Stimulated activated CD4-positive, alpha-beta T cell treated with anti-CD3 and anti-CD28 coated beads, Interleukin-4, amount 100 ng/mL, for 4 hours (primary cell): ENCODE results near the gene PRLH.

Source experiments
- DNase-seq, 2 experiments: peaks; one replicate each; pipeline ENCODE4 v3.0.0-alpha.2; 2020

The PRLH gene

DNA sequence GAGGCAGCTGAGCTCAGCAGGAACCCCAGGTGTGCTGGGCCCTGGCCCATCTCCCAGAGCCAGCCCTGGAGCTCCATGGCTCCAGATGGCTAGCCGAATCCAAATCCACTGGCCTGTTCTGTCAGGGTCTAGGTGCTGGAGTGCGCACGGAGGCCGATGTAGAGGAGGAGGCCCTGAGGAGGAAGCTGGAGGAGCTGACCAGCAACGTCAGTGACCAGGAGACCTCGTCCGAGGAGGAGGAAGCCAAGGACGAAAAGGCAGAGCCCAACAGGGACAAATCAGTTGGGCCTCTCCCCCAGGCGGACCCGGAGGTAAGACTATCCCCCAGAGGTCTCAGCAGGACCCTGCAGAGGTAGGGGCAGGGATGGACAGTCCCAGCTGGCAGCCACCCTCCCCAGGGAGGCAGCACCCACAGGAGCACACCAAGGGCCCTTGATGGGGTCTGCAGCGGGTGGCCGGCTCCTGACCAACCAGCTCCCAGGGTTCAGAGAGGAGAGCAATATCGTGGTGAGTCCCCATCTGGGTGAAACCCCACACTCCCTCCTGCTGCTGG is 26.1 kb upstream of the PRLH start:
- no peak for DNase-seq

DNA sequence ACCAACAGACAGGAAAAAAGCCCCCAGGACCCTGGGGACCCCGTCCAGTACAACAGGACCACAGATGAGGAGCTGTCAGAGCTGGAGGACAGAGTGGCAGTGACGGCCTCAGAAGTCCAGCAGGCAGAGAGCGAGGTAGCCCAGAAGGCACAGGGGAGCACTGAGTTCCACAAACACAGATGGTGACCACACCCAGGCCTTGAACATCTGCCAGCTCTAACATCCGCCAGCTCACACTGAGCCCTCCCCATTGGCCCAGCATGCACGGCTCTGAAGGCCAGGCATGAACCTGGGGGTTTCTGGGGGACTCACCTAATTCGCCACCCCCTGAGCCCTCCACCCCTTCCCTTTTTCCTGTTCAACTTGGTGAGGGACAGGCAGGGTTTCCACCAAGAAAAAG is 25.6 kb upstream of the PRLH start:
- no peak for DNase-seq

DNA sequence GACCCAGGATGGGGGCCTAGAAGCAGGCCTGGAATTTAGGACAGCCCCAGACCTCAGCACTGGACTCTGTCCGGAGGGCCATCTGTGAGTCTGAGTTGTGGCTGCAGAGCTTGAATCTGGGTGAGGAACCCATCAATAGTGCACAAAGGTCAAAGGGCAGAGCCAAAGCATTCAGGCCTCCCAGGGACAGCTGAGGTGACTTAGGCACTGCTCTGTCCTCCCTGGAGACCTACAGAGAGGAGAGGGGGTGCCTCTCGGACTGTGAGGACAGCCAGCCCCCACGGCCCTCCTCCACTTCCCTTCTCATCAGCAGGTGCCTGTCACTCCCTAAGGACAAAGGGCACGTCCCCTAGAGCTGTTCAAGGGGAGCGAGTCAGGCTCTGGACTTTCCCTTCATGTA is 25.1 kb upstream of the PRLH start:
- no peak for DNase-seq

DNA sequence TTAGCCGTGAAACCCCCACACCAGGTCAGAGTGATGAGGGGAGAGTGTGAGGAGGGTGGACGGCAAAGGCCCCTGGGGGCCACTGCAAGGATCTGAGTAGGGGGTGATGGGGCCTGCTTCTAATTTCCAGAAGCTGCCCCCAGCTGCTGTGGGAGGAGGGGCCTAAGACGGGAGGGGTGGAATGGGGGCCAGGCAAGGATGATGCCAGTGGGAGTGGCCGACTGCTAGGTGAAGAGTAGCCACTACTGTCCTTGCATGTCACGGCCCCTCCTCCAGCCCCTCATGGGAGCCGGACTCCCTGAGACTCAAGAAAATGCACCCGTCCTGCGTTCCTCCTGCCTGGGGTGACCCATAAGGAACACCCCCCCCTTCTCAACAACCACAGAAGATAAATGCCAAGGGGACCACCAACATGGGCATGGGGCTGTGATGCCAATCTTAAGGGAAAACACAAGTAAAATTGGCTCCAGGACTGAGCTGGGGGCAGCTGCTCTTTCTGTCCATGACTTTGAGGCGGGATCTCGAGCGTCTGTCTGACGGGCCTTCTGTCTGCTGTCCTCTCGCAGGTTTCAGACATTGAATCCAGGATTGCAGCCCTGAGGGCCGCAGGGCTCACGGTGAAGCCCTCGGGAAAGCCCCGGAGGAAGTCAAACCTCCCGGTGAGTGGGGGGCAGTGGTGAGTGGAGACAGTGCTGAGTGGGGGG is 24.2 kb upstream of the PRLH start:
- no peak for DNase-seq

DNA sequence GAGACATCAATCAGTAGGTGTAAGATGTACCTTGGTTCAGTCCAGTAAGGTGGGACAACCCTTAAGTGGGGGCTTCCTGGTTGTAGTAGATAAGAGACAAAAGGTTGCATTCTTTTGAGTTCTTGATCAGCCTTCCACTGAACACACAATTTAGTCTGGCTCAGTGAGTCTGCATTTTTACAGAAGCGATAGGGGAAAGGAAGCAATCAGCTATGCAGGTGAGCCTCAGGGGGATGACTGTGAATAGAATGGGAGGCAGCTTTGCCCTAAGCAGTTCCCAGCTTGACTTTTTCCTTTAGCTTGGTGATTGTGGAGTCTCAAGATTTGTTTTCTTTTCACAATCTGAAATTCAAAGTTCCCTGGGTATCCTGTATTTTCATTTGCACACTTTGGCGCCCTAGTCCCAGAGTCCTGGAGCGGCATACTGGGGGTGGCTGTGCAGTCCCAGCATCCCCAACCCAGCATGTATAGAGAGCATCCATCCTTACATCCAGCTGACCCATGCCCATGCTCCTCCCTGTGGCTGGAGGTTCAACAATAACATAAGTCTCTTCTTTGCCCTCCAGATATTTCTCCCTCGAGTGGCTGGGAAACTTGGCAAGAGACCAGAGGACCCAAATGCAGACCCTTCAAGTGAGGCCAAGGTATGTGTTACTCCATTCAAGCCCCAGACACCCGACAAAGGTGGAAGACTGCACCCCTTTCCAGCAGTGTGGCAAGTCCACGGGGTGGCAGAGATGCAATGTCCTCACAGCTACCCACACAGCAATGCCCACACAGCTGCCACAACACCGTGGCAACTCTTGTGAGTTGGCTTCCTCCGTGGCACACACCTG is 20.1 kb upstream of the PRLH start:
- no peak for DNase-seq

DNA sequence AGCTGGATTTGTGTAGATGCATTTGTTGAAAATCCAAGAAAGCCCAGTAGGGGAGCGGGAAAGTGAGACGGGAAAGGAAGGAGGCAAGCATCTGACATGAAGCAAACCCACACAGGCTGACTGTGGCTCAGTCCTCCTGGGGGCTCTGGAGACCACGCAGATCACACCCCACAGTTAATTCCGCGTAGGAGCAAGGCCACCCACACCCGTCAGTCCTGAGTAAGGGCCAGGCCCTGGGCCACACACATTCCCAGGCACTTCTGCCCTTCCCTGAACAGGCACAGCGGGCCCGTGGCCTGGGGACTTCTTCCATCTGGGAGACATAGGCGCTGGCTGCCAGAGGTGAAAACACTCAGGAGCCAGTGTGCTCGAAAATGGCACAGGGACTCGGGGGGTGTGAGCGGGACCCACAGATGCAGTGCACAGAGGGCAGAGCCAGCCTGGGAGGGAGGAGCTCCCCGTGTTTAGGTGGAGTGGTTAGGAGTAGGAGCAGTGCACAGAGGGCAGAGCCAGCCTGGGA is 19.4 kb upstream of the PRLH start:
- DNase-seq, result no peak

DNA sequence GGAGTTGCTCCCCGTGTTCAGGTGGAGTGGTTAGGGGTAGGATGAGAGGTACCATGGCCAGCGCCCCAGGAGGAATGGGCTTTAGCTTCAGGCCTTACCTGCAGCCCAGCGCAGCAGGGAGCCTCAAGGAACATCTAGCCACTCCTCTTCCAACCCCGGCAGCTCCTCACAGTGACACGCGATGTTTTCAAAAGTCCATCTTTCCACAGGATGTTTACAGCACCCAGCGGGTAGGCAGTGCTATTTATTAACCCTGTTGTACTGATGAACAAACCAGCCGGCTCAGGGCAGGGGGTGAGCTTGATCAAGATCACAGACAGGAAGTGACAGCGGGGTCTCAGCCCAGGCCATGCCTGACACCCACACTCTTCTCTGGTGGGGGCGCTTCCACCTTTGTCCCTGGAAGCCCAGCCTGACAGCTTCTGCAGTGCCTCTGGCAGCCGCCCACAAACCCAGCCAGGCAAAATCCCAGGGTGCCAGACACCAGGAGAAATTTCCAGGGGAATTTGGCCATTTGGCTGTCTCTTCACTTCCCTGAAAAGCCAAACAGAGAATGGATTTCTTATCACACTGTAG is 18.4 kb upstream of the PRLH start:
- no peak for DNase-seq

DNA sequence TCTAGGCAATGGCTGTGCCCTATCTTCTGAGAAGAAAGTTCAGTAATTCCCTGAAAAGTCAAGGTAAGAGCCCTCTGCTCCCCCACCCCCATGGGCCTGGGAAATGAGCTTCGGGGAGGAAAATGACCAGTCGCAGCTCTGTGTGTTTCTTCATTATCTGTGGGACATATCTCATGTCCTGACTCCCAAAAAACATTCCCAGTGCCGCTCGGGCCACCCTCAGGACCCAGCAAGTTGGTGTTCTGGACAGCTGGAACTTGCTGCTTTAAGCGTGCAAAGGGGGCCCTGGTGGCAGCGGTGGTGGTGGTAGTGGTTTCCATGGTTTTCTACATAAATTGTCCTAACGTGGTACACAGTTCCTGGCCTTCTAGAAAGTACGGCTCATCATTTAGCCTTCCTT is 17.2 kb upstream of the PRLH start:
- DNase-seq, result no peak

DNA sequence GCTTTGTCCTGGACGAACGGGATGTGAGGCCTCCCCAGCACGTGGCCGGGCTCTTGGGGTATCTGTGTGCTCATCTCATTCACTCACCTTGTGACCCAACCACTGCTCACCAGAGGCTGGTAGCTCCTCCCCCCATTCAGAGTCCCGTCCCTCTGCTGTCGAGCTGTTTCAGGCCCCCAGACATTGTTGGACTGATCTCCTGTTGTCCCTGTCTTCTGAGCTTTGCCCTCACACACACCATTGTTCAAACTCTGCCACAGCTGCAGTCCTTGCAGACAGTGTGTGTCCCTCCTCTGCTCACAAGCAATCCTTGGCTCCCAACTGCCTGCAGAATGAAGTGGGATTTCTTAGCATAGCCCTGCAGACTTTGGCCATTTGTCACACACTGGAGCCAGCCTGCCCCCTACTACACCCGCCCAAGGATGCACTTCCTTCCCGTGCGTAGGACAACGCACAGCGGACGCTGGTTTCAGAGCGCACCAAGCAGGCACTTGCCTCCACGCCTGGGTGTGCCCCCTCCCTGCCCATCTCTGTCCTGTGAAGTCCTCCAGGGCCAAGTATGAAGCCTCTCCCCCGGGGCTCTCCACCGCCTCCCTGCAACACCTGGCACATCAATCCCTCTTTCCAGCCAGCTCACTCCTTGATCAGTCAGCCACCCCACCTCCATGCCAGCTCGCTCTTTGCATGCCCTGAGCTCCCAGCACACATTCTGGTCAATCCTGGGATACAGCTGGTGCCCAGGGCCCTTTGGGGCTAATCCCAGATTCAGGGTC is 16.5 kb upstream of the PRLH start:
- no peak for DNase-seq

DNA sequence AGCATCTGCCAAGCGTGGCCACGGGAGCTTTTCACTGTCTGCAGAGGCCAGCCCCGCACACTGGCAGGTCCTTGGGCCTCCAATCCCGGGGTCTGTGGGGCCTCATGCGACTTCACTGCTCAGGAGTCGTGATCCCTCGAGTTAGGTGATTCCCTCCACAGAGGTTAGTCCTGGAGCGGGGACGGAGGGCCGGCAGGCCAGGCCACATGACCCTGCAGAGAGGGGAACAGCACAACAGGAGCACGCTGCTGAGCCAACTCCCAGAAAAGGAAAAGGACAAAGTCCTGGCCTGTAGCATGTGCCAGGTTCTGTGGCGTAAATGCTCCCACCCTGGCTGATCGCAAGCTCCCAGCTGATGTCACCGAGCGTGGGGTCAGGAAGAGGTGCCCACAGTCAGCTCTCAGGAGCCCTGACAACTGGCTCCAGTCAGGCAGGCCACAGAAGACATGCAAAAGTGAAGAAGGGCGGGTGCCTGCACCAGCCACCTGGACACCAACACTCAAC is 15.3 kb upstream of the PRLH start:
- DNase-seq, result no peak

DNA sequence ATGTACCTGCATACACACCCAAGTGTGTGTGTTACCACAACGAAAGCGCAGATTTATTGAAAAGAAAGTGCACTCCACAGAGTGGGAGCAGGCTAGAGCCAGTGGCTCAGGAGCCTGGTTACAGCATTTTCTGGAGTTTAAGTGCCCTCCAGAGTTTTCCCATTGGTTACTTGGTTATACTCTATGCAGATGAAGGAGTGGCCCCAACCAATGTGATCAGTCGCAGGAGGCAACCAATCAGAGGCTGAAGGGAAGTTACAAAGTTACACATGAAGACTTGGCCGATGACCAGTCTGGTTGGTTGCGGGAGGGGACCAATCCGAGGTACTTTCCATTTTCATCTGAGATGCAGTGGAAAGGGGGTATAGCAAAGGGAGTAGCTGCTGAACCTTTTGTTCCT is 13.5 kb upstream of the PRLH start:
- DNase-seq, result no peak

DNA sequence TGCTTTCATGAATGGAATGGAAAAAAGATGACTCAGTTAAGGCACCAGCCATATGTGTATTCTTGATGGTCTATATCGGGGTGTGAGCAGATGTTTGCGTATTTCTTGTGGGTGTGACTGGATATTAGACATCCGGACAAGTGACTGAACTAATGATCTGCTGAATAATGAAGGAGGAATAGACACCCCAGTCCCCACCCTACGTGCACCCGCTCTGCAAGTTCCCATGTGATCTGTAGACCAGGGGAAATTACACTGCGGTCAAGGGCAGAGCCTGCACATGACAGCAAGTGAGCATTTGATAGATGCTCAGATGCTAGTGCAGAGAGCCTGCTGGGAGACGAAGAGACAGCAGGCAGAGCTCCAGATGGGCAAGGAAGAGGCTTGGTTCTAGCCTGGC is 12.4 kb upstream of the PRLH start:
- no peak for DNase-seq

DNA sequence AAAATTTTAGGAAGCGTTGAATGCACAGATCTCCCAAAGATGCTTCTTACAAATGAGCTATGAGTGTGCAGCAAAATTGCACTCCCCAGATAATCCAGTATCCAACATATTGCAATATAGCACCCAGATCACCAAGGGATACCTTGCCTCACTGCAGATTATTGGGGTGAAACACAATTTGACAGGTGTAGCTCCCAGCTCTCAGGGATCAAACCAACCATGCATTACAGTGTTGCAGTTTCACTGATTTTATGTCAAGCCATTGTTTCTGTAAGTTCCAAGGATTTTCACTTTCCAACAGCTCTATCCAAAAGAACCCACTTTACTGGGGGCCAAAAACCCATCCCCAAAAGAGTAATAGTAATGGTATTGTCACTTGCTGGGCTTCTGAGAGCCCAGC is 10.8 kb upstream of the PRLH start:
- no peak for DNase-seq

DNA sequence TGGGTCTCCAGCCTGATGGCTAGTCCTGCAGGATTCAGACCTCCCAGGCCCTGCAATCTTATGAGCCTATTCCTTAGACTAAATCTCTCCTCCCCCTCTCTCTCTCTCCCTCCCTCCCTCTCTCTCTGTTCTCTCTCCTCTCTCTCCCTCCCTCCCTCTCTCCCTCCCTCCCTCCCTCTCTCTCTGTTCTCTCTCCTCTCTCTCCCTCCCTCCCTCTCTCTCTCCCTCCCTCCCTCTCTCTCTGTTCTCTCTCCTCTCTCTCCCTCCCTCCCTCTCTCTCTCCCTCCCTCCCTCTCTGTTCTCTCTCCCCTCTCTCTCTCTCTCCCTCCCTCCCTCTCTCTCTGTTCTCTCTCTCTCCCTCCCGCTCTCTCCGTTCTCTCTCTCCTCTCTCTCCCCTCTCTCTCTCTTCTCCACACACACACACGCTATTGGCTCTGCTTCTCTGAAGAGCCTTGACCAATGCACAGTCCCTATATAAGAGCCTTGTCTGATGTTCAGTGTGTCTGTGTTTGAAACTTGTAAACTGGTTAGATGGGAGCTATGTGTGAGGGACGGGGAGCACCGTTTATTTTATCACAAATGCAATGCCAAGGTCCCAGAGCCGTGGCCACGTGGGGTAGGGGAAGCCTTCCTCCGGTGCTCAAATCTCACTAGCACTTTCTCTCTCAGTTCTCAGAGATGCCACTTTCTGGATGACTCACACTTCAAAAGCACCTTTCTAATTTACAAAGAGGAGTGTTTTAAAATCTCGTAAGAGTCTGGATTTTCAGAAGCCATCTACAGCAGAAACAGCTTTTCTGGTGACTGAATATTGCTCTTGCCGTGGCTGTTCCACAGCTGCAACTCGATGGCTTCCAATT is 9.4 kb upstream of the PRLH start:
- peak; percentile 41 to 47 for DNase-seq

DNA sequence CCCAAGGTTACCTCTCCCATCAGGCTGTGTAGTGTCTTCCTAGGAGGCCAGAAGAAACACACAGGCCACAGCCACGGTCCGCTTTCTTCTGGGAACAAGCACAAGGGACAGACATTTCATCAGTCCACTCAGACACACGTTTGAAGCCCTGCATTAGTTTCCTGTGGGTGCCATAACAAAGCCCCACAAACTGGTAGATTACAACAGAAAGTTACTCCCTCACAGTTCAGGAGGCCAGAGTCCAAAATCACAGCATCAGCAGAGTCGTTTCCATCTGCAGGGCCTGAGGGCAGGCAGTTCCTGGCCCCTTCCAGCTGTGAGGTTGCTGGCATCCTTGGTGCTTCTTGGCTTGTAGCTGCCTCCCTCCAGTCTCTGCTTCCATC is 8.8 kb upstream of the PRLH start:
- no peak for DNase-seq

DNA sequence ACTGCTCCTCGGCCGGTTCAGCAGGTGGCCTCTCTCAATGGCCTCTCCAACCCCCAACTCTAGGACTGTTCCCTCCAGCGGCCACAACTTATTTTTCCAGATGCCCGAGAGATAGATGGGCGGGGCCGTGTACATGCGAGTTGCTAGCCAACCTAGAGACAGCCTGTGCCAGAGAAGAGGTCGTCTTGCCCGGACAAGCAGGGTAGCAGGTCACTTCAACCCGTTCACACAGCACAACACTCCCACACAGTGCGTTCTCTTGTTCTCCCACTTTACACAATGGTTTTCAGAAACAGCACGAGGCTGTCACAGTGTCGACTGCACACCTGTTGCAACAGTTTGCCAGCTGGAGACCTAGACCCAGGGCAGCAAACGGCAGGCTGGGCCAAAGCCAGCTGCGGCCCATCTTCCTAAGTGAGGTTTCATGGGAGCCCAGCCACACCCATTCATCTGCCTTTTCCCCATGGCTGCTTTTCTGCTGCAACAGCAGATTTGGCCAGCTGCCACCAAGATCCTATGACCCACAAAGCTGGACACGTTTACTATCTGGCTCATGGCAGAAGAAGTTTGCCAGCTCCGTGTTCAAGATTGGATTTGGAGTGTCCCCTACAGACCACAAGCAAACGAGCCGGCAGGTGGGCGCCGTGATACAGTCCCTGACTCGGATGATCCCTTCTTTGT is 7.3 kb upstream of the PRLH start:
- no peak for DNase-seq

DNA sequence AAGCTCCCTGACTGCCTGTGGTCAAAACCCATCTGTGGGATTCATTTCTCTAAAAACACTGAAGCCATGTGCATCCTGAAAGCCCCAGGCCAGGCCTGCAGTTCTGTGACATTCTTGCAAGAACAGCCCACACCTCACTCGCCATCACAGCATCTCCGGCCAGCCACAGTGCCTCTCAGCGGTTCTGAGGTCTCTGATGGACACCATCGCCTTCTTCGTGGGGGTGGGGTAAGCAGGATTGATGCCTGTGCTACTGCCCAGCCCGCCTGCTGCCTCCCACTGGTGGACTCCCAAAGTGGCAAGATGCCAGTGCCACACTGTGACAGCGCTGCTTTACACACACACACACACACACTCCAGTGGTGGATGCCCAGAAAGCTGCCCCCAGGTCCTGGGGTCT is 5.2 kb upstream of the PRLH start:
- DNase-seq, result no peak

DNA sequence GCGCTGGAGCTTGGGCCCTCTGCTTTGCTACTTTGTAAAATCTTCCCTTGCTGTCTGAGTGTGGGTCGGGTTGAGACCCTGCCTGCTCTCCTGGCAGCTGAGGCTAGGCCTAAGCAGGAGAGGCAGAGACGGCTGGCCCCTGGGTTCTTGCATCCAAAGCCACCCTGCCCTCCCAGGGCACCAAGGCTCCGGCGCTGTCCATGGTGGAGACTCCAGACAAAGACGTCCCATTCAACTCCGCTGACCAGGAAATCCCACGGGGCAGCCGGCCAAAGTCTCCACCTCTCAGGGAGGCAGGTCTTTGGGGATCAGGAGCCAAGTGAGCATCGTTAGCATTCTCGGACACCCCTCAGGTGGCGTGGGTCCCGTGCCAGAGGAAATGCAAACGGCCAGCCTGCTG is 2.6 kb upstream of the PRLH start:
- DNase-seq, result no peak

DNA sequence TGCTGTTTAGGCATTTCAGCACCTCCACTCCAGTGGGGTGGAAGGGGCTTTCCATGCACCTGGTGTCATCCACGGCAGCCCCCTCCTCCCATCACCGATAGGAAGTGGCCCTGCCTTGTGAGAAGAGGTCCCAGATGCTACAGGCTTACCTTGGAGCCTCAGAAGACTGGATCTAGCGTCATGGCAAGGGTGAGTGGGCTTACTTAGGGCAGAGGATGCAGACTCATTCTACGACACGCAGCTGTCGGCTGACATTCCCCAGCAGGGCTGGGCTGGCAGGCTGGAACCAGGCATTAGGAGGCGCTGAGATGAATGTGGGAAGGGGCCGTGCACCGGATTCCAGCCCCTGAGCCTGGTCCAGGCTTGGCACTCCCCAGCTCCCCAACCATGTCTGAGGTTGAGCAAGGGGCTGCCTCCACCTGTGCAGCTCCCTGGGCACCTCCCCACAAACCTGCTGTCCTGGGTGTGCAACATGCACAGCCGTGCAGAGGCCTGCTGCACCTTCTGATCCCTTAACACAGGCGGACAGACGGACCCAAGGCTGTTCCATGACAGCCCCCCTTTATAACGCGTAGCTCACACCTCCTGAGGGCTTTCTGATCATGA is 1.7 kb upstream of the PRLH start:
- DNase-seq, result no peak

DNA sequence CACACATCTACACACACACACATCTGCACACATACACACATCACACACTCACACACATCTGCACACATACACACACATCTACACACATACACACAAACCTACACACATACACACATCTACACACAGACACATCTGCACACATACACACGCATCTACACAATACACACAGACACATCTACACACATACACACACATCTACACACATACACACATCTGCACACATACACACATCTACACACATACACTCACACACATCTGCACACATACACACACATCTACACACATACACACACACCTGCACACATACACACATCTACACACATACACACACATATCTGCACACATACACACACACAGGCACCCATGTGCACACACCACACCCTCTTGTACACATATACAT is 400 bp upstream of the PRLH start:
- DNase-seq, result no peak
